Transverse colon (tissue), 4 donors: Measurements from ENCODE around the gene CD70.

Experiments used
- CTCF ChIP-seq, 5 experiments: fragments of 200-600 bp in 3 of 5; fragments of 450-650 bp in 2 of 5; sonication (generic) in 3 of 5; IDR thresholded peaks; 1 replicate in 2 of 5; 2 replicates in 3 of 5; pipeline ENCODE4 v1.5.1; 2016 to 2017; ENCODE audit warnings: antibody characterized with exemption in 5 of 5, inconsistent platforms in 3 of 5, mild to moderate bottlenecking in 2 of 5, moderate library complexity in 1 of 5
- POLR2A ChIP-seq: fragments of 450-650 bp; IDR thresholded peaks from one replicate; pipeline ENCODE4 v1.6.1; 2016; ENCODE audit warnings: antibody characterized with exemption, mild to moderate bottlenecking, moderate library complexity
- POLR2AphosphoS5 ChIP-seq, 3 donors: sonication (generic); formaldehyde crosslinking; IDR thresholded peaks; one replicate each; pipeline ENCODE4 v1.6.1; 2016; ENCODE audit warnings: antibody characterized with exemption in 3 of 3

DNA sequence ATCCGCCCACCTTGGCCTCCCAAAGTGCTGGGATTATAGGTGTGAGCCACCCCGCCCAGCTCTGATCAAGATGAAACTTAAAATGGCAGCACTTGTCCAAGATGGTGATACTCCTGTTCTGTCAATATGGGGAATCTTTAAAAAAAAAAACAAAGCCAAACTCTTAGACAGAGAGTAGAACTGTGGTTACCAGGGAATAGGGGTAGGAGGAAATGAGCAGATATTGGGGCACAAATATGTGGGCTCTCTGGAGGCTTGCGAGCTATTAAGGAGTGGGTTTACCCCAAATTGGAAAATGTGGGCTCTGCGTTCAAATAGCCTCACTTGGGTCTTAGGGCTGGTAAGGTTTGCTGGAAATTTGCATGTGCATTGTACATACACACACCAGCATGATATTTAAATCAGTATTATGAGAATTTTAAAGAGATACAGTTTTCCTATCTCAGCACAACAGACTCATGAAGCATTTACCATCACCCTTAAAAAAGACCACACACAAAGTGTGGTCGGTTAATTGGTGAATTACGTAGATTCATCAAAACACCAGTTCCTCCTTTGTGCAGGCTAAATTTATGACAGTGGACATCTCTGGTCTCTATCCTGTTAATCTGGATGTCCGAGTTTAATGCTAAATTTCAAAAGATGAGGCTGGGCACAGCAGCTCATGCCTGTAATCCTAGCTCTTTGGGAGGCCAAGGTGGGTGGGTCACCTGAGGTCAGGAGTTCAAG lies 11.3 kb downstream of the CD70 start:
- TF ChIP-seq CTCF (IDR thresholded peaks at IDR 0.05) (no peak), POLR2AphosphoS5 (IDR thresholded peaks at IDR 0.05) (no peak), POLR2A (no peak)
